ENCODE measurements around the gene MMP24. TPM values are rescaled to one million over a fixed set of nuclear protein-coding genes. Genes with fewer than 3 reads are reported as not detected.
"Not testable (repeated sequence)": the region's sequence is repeated elsewhere in the genome, so short reads cannot be mapped to it uniquely, and the experiment has no call there.

MMP24 gene
- total RNA-seq, 2 experiments from 2014 or later = not detected

- Histone ChIP-seq H3K36me3 (ENCODE audit: insufficient read depth, low read length) (no peaks in the 10 kb centered on the region), H3K4me3 (ENCODE audit: low read depth, low read length, poor library complexity, severe bottlenecking) (no peak overlapping the region), H3K9me3 (ENCODE audit: low read length) (peaks cover 8% of the 10 kb centered on the region; the same call in 1 of the 2 replicates), H4K20me1 (ENCODE audit: insufficient read depth, low read length) (no peaks in the 10 kb centered on the region), H3K4me2 (ENCODE audit: low read length) (no peak overlapping the region), H3K27ac (ENCODE audit: low read depth, low read length, poor library complexity, severe bottlenecking) (no peak overlapping the region), H3K4me1 (ENCODE audit: insufficient read depth, low read length, poor library complexity, severe bottlenecking) (no peaks in the 10 kb centered on the region), H2AFZ (ENCODE audit: low read length) (no peak overlapping the region), H3K79me2 (ENCODE audit: insufficient read depth, low read depth, low read length) (no peaks in the 10 kb centered on the region), H3K9me2 (ENCODE audit: insufficient read depth, low read length) (no peaks in the 10 kb centered on the region)
- TF ChIP-seq EZH2phosphoT487 (IDR thresholded peaks at IDR 0.05; ENCODE audit: borderline replicate concordance, low read depth, low read length) (no peak), CTCF (conservative IDR thresholded peaks at IDR 0.05; ENCODE audit: low read length) (no peak)
- intact Hi-C loops (cut with micrococcal nuclease; ENCODE audit: unreplicated experiment) = no loop called here
- ChIA-PET CTCF (ENCODE audit: unreplicated experiment) (no interaction called here), POLR2A (no interaction called here)
- DNase-seq (ENCODE audit: low spot score) = no peak
- BruUV-seq (replicated peaks) = no TSS peak
These were observed 30.2 kb upstream of the MMP24 start for GRCh38 chr20:35196313-35196712.

- CTCF ChIA-PET (ENCODE audit: unreplicated experiment) = no interaction called here
- intact Hi-C loops (cut with micrococcal nuclease; ENCODE audit: unreplicated experiment) = no loop called here
- TF ChIP-seq EZH2phosphoT487 (IDR thresholded peaks at IDR 0.05; ENCODE audit: borderline replicate concordance, low read depth, low read length) = no peak
These were observed 26.8 kb upstream of the MMP24 start for GRCh38 chr20:35199740-35200139.

GRCh38 chr20:35200267-35200666 lies 26.2 kb upstream of the MMP24 start:
- H3K4me1 ChIP-seq (ENCODE audit: insufficient read depth, low read length, poor library complexity, severe bottlenecking) = no peaks in the 10 kb centered on the region
- H3K4me3 ChIP-seq (ENCODE audit: low read depth, low read length, poor library complexity, severe bottlenecking) = no peak overlapping the region
- no peak overlapping the region for H3K27ac ChIP-seq (ENCODE audit: low read depth, low read length, poor library complexity, severe bottlenecking)
- no peaks in the 10 kb centered on the region for H3K79me2 ChIP-seq (ENCODE audit: insufficient read depth, low read depth, low read length)
- H3K9me3 ChIP-seq (ENCODE audit: low read length) = peaks cover 8% of the 10 kb centered on the region; the same call in 1 of the 2 replicates
- no peak overlapping the region for H2AFZ ChIP-seq (ENCODE audit: low read length)
- H3K9me2 ChIP-seq (ENCODE audit: insufficient read depth, low read length) = no peaks in the 10 kb centered on the region
- no TSS peak for BruUV-seq (replicated peaks)
- H4K20me1 ChIP-seq (ENCODE audit: insufficient read depth, low read length) = no peaks in the 10 kb centered on the region
- ChIA-PET POLR2A (no interaction called here), CTCF (ENCODE audit: unreplicated experiment) (no interaction called here)
- TF ChIP-seq EZH2phosphoT487 (IDR thresholded peaks at IDR 0.05; ENCODE audit: borderline replicate concordance, low read depth, low read length) (no peak), CTCF (conservative IDR thresholded peaks at IDR 0.05; ENCODE audit: low read length) (no peak)
- DNase-seq (ENCODE audit: low spot score) = no peak
- intact Hi-C loops (cut with micrococcal nuclease; ENCODE audit: unreplicated experiment) = no loop called here
- H3K36me3 ChIP-seq (ENCODE audit: insufficient read depth, low read length) = no peaks in the 10 kb centered on the region
- no peak overlapping the region for H3K4me2 ChIP-seq (ENCODE audit: low read length)

More at GRCh38 chr20:35199740-35200139, 26.8 kb upstream of the MMP24 start:
- Histone ChIP-seq H2AFZ (ENCODE audit: low read length) (no peak overlapping the region), H3K27ac (ENCODE audit: low read depth, low read length, poor library complexity, severe bottlenecking) (no peak overlapping the region), H3K4me2 (ENCODE audit: low read length) (no peak overlapping the region), H3K36me3 (ENCODE audit: insufficient read depth, low read length) (no peaks in the 10 kb centered on the region), H3K79me2 (ENCODE audit: insufficient read depth, low read depth, low read length) (no peaks in the 10 kb centered on the region), H3K4me3 (ENCODE audit: low read depth, low read length, poor library complexity, severe bottlenecking) (no peak overlapping the region), H3K9me2 (ENCODE audit: insufficient read depth, low read length) (no peaks in the 10 kb centered on the region), H4K20me1 (ENCODE audit: insufficient read depth, low read length) (no peaks in the 10 kb centered on the region), H3K9me3 (ENCODE audit: low read length) (peaks cover 8% of the 10 kb centered on the region; the same call in 1 of the 2 replicates), H3K4me1 (ENCODE audit: insufficient read depth, low read length, poor library complexity, severe bottlenecking) (no peaks in the 10 kb centered on the region)
- no TSS peak for BruUV-seq (replicated peaks)
- POLR2A ChIA-PET = no interaction called here
- no peak for DNase-seq (ENCODE audit: low spot score)

- H3K4me1 ChIP-seq (ENCODE audit: insufficient read depth, low read length, poor library complexity, severe bottlenecking); BruUV-seq (replicated peaks); H4K20me1 ChIP-seq (ENCODE audit: insufficient read depth, low read length); H3K9me3 ChIP-seq (ENCODE audit: low read length); CTCF ChIA-PET (ENCODE audit: unreplicated experiment); H3K9me2 ChIP-seq (ENCODE audit: insufficient read depth, low read length); H3K27ac ChIP-seq (ENCODE audit: low read depth, low read length, poor library complexity, severe bottlenecking); H3K36me3 ChIP-seq (ENCODE audit: insufficient read depth, low read length); DNase-seq (ENCODE audit: low spot score); H2AFZ ChIP-seq (ENCODE audit: low read length); intact Hi-C loops (cut with micrococcal nuclease; ENCODE audit: unreplicated experiment); H3K79me2 ChIP-seq (ENCODE audit: insufficient read depth, low read depth, low read length); H3K4me3 ChIP-seq (ENCODE audit: low read depth, low read length, poor library complexity, severe bottlenecking); H3K4me2 ChIP-seq (ENCODE audit: low read length): not testable (repeated sequence)
- POLR2A ChIA-PET = interaction anchor here (0.7 kb wide), 1 partner anchor 34 kb away, joined by 3 read pairs; no protein-coding TSS in a partner anchor
These were observed 25.0 kb upstream of the MMP24 start for GRCh38 chr20:35201467-35201866.
